Skeletal muscle cell (primary cell): Measurements from ENCODE around the gene NELFA.
"Not testable (repeated sequence)": the region's sequence is repeated elsewhere in the genome, so short reads cannot be mapped to it uniquely, and the experiment has no call there.

Experiments
- DNase-seq: peaks from one replicate; pipeline ENCODE4 v3.0.0-alpha.2; 2010; ENCODE audit warnings: low read depth
- H3K4me3 ChIP-seq: 2 replicates; pipeline ENCODE4 v1.5.1; 2011; ENCODE audit warnings: low read depth, mild to moderate bottlenecking, control low read depth, low read length, moderate library complexity

The NELFA gene

DNA sequence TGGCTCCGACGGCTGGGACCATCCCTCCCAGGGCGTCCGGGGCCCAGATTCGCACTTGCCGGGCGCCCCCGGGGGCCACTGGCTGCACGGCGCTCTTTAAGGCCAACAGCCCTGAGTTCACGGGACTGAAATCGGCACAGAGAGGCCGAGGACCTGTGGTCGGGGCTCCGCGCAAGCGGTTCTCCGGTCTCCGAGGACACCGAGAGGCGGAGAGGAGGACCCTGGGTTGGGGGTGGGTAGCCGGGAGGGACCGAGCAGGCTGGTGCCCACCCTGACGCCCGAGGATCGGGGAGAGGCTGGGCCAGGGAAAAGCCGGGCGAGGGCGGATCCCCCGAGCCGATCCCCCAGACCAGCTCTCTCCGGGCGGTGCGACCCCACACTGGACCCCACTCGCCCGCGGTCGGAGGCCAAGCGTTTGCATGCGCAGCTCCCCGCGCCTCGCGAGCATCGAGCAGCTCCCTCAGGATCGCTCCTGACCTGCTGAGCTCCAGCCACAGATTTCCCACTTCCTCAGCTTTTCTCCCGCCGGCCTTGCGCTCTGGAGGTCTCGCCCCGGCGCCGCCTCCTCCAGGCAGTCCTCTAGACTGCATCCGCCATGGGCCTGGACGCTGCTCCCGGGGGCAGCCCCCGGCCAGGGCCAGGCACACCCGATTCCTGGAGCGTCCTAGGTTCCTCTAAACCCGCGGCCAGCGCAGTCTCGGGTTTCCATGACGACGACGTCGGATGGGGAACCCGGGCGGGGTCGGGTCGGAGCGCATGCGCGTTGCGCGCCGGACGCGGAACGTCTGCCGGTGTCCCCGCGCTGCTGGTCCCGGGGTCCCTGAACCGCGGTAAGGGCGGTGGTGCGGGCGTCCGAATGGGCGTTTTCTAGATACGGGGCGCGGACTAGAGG lies 32.7 kb upstream of the NELFA start:
- H3K4me3 ChIP-seq, result peak overlapping the region; percentile 76
- peak; percentile 7 for DNase-seq

DNA sequence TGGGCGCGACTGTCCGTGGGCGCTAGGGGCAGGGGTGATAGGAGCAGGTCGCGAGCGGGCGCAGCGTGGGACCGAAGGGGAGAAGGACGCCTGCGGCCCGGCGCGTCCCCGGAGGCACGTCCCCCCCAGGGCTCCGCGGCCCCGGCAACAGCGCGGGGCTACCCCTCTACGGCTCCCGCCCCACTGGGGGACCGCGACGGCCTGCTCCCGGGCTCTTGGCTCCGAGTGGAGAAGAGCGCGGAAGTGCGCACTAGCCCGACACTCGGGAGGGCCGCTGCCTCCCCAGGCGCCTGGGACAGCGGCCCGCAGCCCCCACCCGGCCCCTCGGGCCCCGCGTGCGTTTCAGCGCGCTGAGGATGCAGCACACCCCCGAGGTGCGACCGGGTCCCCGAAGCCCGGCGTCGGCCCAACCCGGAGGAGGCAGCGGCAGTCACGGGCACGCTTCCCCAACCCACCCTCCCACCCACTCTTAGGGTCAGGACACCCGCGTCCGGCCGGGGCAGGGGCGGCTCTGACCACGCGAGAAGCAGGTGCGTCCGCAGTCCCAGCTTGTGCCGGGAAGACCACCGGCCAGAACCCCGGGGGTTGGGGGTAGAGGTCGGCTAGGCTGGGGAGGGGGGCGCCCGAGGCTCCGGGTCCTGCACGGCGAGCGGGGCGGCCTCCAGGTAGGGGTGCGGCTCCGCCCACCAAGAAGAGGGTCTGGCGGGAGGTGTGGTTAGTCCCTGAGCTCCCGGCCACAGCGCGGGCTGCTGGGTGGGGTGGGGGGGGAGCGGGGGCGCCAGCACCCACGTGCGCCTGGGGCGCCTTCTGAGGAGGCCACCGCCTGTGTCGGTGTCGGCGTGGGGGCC lies 31.8 kb upstream of the NELFA start:
- peak overlapping the region; percentile 76 for H3K4me3 ChIP-seq
- no peak for DNase-seq

DNA sequence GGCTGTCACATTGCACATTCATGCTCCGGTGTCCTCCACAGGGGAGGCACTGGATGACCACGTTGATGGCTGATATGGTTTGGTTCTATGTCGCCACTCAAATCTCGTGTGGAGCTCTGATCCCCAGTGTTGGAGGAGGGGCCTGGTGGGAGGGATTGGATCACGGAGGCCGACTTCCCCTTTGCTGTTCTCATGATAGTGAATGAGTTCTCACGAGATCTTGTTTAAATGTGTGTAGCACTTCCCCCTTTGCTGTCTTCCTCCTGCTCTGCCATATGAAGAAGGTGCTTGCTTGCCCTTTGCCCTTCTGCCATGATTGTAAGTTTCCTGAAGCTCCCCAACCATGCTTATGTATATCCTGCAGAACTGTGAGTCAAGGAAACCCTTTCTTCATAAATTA lies 28.1 kb upstream of the NELFA start:
- no peak for DNase-seq

DNA sequence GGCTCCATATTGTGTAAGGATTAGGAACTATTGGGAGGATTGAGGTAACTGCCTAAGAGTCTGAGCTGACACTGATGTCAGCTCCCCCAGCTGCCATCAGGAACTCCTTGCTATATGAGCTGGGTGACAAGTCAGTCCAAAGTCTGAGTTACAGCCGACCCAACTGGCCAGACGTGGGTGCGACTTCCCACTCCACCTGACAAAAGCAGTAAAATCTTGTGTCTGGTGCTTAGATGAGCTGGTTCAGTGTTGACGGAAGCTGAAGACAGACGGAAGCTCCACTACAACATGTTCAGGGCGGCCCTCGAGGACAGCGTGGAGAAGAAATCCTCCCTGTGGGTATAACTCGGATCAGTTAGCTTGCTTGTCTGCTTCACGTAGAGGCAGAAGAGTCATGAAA lies 27.6 kb upstream of the NELFA start:
- H3K4me3 ChIP-seq, result no peak overlapping the region
- no peak for DNase-seq

More for the DNA sequence above, 28.1 kb upstream of the NELFA start:
- H3K4me3 ChIP-seq, result no peak overlapping the region

DNA sequence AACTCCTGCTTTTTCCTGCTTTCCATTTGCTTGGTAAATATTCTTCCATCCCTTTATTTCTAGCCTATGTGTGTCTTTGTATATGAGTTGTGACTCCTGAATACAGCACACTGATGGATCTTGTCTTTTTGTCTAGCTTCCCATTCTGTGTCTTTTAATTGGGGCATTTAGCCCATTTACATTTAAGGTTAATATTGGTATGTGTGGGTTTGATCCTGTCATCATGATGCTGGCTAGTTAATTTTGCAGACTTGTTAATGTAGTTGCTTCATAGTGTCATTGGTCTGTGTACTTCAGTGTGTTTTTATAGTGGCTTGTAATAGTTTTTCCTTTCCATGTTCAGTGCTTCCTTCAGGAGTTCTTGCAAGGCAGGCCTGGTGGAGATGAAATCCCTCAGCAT lies 22.4 kb upstream of the NELFA start:
- not testable (repeated sequence) for H3K4me3 ChIP-seq, DNase-seq

DNA sequence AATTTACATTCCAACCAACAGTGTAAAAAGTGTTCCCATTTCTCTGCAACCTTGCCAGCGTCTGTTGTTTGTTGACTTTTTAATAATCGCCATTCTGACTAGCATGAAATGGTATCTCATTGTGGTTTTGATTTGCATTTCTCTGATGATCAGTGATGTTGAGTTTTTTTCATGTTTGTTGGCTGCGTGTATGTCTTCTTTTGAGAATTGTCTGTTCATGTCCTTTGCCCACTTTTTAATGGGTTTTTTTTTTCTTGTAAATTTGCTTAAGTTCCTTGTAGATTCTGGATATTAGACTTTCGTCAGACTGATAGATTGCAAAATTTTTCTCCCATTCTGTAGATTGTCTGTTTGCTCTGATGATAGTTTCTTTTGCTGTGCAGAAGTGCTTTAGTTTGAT lies 18.3 kb upstream of the NELFA start:
- not testable (repeated sequence) for H3K4me3 ChIP-seq, DNase-seq

DNA sequence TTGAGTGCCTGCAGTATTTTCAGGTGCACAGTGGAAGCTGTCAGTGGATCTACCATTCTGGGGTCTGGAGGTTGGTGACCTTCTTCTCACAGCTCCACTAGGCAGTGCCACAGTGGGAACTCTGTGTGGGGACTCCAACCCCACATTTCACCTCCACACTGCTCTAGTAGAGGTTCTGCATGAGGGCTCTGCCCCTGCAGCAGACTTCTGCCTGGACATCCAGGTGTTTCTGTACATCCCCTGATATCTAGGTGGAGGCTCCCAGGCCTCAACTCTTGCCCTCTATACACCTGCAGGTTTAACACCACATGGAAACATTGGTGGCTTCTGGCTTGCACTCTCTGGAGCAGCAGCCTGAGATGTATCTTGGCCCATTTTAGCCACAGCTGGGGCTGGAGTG lies 17.0 kb upstream of the NELFA start:
- H3K4me3 ChIP-seq, result no peak overlapping the region
- no peak for DNase-seq

DNA sequence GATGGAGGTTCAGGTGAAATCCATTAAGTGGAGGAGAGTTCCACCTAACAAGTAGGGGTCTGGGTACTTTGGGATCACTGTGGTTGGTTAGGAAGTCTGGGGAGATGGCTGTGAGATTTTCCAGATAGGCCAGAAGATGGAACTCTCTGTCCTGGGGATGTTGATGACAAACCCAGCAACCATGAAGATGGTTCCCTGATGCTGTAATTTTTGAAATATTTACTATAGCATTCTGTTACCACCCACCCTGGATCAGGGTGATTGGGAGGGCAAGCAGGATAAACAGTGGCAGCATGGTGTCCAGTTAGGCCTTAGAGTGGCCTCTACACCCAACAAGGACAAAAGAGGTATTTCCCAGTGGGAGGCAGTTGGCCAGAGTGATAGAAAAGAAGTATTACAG lies 15.9 kb upstream of the NELFA start:
- DNase-seq, result no peak
- H3K4me3 ChIP-seq, result no peak overlapping the region

DNA sequence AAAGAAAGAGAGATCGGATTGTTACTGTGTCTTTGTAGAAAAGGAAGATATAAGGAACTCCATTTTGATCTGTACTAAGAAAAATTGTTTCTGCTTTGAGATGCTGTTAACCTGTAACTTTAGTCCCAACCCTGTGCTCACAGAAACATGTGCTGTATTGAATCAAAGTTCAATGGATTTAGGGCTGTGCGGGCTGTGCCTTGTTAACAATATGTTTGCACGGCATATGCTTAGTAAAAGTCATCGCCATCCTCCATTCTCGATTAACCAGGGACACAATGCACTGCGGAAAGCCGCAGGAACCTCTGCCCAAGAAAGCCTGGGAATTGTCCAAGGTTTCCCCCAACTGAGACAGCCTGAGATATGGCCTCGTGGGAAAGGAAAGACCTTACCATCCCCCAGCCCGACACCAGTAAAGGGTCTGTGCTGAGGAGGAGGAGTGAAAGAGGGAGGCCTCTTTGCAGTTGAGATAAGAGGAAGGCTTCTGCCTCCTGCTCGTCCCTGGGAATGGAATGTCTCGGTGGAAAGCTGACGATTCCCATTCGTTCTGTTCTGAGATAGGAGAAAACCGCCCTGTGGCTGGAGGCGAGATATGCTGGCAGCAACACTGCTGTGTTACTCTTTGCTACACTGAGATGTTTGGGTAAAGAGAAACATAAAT lies 12.7 kb upstream of the NELFA start:
- DNase-seq, H3K4me3 ChIP-seq: not testable (repeated sequence)

DNA sequence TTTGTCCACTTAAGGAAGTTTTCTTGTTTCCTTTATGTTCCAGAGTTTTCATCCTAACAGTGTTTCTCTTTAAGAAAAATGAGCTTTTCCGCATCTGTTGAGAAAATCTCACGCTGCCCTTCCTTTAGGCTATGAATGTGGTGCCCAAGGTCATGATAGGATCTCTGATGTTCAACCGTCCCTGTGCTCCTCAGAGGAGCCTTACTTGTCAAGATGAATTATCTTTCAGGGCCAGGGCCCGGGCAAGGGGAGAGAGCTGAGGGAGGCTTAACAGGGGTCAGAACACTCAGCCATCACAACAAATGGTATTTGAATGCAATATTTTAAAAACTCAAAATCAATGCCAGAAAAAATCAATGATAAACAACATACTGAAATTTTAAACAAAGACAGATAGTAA lies 6.2 kb upstream of the NELFA start:
- DNase-seq, result no peak
- H3K4me3 ChIP-seq, result no peak overlapping the region

DNA sequence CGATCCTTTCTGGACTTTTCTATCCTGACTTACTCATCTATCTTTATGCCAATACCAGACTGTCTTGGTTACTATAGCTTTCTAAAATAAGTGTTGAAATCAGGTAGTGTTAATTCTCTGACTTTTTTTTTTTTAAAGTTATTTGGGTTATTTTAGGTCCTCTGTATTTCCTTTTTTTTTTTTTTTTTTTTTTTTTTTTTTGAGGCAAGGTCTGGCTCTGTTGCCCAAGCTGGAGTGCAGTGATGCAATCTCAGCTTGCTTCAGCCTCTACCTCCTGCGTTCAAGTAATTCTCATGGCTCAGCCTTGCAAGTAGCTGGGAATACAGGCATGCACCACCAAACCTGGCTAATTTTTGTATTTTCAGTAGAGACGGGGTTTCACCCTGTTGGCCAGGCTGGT lies 2.8 kb upstream of the NELFA start:
- H3K4me3 ChIP-seq, result no peak overlapping the region
- DNase-seq, result no peak

DNA sequence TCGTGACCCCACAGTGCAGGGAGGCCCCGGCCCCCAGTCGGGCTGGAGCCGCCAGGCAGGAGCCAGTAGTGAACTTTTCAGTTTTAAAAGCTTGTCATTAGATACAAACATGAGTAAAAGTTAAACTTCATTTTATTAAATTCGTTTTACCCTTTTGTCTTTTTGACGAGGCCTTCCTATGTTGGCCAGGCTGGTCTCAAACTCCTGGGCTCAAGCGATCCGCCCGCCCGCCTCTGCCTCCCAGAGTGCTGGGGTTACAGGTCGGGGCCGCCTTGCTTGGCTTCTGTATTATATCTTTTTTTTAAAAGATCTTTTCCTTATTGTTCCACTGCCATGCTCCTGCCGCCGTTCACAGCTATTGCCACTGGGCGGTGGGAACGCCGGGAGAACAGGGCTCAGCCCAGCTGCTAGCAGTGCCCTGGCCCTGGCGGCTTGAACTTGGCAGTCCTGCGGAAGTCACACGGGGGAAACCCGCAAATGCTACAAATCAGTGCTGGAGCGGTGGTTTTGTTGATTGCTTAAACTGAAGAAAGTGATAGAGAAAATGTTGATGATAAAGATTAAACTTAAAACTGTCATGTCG lies 968 bp upstream of the NELFA start:
- DNase-seq, result no peak
- H3K4me3 ChIP-seq, result peak overlapping the region; percentile 88

DNA sequence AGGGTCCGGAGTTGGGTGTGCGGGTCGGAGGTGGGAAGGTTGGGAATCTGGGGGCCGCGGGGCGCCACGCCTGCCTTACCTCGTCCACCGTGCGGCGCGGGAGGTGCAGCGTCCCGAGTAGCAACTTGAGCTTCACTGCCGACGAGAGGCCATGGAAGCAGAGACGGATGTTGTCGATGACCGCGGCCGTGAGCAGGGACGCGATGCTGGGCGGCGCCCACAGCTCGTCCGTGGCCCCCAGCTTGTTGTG lies 178 bp downstream of the NELFA start:
- no peak for DNase-seq
- H3K4me3 ChIP-seq, result peak overlapping the region; percentile 88

DNA sequence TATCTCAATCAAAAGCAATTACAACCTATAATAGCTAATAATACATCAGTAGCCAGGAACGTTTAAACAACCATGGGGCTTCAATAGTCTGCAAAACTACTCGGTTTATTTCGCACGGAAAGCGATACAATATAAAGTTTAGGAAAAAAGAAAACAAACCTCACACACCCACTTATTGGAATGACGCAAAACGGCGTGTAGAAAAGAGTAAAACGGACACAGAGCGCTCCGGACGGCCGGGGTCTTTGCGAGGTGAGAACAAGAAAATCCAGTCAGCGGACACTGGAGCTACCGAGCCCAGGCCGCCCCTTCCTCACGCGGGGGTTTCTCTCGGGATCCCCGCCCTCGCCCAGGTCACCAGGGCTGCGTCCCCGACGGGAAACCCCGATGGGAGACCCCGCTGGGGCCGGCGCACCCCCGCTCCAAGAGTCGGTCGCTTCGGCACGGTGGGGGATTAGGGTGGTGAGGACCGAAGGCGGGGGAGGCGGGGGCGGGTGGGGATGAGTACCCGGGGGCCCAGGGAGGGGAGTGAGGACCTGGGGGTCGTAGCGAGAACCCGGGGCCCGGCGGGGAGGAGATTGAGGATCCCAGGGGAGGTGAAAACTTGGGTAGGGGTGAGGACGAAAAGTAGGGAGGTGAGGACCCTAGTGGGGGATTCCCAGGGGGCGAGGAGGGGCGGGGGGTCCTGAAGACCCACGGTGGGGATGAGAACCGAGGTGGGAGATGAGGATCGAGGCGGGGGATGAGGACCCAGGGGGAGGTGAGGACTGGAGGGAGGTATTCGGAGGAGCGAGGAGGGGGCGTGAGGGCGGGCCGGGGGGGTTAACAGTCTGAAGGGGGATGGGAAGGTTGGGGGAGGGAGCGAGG lies 737 bp downstream of the NELFA start:
- peak overlapping the region; percentile 88 for H3K4me3 ChIP-seq
- no peak for DNase-seq

DNA sequence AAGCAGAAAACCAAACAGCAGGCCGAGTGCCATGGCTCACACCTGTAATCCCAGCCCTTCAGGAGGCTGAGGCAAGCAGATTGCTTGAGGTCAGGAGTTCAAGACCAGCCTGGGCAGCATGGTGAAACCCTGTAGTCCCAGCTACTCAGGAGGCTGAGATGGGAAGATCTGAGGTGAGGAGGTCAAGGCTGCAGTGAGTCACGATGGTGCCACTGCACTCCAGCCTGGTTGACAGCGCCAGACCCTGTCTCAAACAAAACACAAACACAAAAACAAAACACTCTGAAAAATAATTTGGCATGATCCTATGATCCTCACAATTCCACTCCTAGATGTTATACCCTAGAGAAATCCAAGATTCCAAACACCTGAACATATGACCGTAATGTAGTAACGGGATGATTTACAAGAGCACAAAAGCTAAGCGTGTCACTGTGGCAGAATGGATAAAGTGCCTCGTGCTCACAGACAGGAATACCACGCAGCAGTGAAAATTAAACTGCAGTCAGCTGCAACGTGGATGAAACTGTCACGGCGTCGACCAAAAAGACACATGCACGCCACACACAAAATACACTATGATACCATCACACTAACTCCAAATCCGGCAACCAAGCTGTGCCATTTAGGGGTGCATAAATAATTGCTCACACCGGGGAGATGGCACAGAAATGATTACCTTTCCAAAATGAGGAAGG lies 1.7 kb downstream of the NELFA start:
- H3K4me3 ChIP-seq, result peak overlapping the region; percentile 88
- no peak for DNase-seq

DNA sequence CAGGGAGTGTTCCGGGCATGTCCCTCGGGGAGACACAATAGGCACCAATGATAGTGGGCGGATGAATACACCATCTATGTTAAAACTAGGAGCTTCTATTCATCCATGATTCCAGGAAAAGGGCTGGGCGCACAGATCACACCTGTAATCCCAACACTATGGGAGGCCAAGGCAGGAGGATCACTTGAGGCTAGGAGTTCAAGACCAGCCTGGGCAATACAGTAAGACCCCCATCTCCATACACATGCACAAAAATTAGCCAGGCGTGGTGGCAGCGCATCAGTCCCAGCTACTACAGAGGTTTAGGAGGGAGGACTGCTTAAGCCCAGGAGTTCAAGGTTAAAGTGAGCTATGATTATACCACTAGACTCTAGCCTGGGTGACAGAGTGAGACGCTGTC lies 2.4 kb downstream of the NELFA start:
- no peak for DNase-seq
- H3K4me3 ChIP-seq, result no peak overlapping the region

DNA sequence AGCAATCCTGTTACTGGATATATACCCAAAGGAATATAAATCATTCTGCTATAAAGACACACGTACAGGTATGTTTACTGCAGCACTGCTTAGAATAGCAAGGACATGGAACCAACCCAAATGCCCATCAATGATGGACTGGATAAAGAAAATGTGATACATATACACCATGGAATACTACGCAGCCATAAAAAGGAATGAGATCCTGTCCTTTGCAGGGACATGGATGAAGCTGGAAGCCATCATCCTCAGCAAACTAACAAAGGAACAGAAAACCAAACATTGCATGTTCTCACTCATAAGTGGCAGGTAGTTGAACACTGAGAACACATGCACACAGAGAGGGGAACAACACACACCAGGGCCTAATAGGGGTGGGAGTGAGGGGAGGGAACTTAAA lies 5.4 kb downstream of the NELFA start:
- not testable (repeated sequence) for DNase-seq

DNA sequence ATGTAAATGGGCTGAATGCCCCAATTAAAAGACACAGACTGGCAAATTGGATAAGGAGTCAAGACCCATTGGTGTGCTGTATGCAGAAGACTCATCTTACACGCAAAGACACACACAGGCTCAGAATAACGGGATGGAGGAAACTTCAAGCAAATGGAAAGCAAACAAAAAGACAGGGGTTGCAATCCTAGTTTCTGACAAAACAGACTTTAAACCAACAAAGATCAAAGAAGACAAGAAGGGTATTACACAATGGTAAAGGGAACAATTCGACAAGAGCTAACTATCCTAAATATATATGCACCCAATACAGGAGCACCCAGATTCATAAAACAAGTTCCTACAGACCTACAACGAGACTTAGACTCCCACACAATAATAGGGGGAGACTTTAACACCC lies 9.5 kb downstream of the NELFA start:
- not testable (repeated sequence) for H3K4me3 ChIP-seq, DNase-seq

More for the DNA sequence above, 5.4 kb downstream of the NELFA start:
- not testable (repeated sequence) for H3K4me3 ChIP-seq
